Measurements from ENCODE around the gene PACRG.
"Not testable (repeated sequence)": the region's sequence is repeated elsewhere in the genome, so short reads cannot be mapped to it uniquely, and the experiment has no call there.

The PACRG gene

DNA sequence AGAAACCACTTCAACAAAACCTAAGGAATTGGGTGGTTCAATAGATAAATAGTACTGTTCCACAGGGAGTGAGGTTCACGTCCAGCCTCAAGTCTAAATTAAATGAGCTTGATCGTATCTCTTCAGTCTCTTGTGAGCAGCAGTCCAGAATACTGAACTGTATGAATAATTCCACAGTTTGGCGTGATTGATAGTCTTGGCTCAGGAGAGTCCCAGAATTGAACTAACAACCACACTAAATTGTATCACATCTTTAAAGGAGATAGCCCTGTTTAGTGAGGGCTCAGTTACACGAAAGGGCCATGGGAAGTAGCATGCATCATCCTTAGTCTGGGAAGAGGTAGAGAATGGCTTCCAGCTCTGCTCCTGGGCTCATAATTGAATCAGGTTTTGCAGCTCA is 224.6 kb downstream of the PACRG start:
- no peak for DNase-seq

GRCh38 chr6:162957062-162957461 is 229.3 kb downstream of the PACRG start:
- no peak for DNase-seq

GRCh38 chr6:162960679-162961457 is 233.1 kb downstream of the PACRG start:
- DNase-seq, result no peak

DNA sequence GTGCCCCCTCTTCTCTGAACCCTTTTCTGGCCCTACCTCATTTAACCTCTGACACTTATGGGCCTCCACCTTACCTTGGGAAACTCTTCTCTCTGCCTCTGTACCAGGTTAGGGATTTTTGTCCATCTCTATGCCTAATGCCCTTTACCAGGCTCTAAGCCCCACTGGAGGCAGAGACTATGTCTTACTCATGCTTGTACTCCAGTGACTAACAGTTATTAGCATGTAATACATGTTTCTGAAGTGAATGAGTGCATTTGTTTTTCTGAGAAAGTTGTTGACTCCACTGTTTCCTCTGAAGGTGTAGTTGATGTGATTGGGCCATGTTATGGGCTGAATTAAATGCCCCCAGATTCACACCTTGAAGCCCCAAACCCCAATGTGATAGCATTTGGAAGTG is 234.3 kb downstream of the PACRG start:
- DNase-seq, result no peak

DNA sequence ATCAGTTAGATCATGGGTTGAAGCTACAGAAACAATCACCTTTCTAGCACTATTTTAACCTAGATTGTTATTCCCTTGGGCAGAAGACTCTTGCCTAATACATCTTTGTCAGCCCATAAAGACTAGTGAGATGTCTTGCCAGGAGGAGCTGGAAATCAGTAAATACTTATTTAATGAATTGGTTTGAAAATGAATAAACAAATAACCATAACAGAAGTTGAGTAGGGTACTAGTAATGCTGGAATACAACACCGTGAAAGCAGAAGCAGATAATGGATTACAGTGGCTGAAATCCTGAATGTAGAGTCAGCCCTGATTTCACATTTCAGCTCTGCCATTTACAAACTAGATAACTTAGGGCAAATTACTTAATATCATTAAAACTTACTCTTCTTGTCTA is 236.1 kb downstream of the PACRG start:
- no peak for DNase-seq

DNA sequence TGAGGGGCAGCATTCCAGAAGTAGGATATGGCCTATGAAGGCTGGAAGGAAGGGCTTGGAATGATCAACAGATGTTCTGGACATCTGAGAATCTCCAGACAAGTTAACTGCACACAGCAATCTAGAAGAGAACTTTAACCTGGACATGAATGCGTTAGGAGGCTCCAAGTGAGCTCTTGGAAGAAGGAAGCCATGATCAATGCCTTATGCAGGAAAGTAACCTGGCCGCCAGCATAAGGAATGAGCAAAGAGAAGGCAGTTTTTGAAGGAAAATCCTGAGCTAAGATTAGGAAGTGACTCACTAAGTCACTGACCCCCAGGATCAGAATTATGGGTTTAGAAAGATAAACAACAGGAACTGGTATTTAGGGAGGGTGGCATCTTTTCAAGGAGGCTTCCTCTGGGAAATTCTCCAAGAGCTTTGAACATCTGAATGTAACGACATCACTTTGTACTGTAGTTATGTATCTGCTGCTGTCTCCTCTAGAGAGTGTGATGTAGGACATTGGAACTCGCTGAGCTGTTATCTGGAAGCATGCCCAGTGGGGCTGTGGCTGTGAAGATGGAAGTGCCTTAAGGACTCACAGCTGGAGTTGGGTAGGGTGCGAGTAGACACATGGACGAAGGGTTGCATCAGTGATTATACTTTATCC is 236.8 kb downstream of the PACRG start:
- DNase-seq, result no peak

DNA sequence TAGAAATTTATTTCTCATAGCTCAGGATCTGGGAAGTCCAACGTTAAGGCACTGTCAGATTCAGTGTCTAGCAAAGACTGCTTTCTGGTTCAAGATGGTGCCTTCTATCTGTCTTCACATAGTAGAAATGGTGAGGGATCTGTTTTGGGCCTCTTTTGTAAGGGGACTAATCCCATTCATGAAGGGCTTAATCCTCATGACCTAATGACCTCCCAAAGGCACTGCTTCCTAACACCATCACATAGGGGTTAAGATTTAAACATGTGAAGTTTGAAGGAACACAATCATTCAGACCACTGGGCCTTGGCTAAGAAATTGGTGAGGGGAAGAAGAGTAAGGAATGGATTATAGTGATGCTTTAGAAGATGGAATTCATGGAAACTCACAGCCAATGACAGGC is 237.6 kb downstream of the PACRG start:
- no peak for DNase-seq

DNA sequence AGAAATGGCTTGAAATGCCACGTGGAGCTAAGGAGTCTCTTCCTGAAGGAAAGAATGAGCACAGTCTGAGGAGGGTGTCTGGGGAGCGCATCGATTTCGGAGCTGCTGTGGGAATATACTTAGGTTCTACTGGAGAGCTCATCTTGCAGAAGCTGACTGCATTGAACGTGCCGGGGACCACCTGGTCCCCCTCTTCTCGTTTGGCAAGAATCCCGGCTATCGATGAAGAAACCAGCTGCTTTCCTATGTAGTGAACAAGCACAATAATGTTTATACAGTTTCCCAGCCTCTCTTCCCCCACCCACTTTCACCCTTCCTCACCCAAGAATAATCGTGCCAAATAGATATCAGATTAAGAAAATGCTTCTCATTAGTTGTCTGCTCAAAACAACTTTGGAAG is 242.5 kb downstream of the PACRG start:
- DNase-seq, result no peak

DNA sequence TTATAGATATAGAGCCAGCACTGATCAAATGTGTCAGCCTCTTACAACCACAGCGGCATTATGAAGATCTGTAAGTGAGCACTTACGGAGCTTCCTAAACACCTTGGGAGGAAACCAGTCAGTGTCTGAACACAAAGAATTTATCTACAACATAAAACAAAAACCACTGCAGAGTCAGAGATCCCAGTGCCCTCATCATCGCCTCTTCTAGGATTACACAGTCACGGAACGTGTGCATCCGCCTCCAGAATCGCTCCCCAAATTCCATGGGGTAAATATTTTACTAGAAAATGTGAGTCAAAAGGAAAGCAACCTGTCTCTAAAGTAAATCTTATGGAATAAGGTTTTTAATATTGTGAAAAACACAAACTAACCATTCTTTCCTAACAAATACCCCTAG is 243.6 kb downstream of the PACRG start:
- no peak for DNase-seq

- no peak for DNase-seq
Measured at GRCh38 chr6:162973151-162973872, 245.5 kb downstream of the PACRG start.

- DNase-seq, result no peak
Measured at GRCh38 chr6:162973980-162974379, 246.2 kb downstream of the PACRG start.

DNA sequence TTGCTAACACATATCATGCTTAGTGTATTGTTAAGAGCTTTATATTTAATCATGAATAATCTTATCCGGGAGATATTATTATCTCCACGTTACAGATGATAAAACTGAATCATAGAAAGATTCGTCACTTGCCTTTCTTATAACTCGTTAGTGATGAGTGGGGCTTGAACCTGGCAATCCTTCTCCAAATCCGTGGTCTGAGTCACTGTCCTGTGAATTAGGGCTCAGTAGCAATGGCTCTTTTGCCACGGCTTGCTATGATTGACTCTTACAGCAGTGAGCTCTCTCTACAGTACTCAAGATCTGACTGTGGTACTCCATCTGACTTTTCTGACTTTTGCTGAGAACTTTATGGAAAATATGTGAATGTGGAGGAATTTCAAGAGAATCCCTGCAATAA is 246.9 kb downstream of the PACRG start:
- DNase-seq, result no peak

DNA sequence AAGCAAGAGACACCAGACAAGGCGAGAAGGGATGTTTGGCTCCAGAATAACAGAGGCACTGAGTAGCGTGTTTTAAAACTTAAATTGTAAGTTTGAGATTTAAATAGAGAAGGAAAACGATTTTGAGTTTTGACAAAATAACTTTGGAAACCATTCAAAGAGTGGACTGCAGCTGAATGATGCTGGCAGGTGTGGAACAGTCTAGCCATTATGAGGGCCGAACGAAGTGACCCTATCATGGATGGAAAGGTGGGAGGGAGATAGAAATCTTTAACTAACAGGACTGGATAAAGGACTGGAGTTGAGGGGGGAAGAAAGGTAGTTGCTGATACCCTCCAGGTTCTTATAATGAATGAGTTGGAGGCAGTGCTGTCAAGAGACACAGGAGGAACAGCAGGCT is 248.4 kb downstream of the PACRG start:
- no peak for DNase-seq

DNA sequence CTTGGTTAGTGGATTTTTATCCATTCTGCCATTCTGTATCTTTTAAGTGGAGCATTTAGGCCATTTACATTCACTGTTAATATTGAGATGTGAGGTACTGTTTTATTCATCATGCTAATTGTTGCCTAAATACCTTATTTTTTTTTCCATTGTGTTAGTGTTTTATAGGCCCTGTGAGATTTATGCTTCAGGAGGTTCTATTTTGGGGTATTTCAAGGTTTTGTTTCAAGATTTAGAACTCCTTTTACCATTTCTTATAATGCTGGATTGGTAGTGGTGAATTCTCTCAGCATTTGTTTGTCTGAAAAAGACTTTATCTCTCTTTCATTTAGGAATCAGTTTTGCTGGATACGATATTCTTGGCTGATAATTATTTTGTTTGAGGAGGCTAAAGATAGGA is 255.5 kb downstream of the PACRG start:
- DNase-seq, result not testable (repeated sequence)

DNA sequence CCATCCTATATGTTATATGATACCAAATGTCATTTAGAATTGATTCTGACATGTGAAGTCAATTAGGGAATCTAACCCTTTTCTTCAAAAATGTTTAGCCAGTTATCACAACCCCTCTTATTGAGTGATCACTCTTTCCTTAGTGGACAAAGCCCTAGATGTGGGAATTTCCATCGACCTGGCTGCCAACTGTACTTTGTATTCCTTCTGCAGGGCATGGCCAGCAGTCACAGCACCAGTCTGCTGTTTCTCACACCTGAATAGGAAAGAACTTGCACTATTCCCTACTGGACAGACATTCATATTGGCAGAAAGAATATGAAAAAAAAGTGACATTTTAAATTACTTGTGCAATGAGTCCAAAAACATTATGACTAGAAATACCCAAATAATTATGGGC is 271.0 kb downstream of the PACRG start:
- DNase-seq, result no peak

DNA sequence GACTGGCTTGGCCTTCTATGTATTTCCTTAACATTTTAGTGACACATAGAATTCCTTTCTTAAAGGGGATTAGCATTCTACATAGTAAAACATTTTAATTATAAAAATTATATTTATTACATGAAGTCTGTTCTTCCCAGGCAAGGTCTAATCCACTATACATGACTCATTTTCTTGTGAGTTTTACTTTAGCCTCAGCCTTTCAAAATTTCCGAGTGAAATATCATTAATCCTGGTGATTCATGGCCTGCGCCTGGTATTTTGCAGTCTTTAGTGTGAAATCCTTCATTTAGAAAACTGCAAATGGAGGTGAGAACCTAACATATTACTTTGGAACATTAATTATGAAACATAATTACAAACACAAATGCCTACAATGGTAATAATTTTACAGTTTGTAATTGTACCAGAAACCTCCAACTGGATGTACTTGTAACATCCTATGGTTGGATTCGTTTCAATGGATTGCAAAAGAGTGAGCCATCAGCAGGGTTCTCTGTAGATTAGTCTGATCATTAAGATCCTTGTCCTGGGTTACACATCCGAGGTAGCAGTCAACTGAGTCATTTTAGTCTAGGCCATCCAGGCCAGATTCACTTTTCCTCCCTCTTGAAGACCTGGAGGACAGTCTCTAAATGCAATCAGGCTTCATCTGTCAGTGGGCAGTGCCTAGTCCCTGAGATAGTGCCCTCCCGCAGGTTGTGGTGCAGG is 272.0 kb downstream of the PACRG start:
- DNase-seq, result no peak

DNA sequence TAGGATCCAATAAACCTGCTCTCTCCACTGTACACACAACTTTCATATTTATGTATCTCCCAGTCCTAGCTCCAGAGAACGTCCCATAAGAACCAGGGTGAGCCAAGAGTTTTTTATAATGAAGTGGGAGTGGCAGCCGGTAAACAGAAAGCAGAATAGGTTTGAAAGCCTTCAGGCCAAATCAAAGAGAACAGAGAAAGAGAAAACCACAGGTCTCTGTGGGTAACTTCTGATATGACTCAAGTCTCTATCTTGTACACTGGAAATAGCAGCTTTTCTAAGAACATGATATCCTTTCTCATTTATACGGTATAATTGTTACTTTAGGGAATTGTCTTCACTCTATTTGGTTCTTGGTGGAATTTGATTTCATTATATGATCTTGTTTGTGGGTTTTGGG is 273.6 kb downstream of the PACRG start:
- no peak for DNase-seq

- DNase-seq, result no peak
Measured at GRCh38 chr6:163008186-163008585, 280.4 kb downstream of the PACRG start.

DNA sequence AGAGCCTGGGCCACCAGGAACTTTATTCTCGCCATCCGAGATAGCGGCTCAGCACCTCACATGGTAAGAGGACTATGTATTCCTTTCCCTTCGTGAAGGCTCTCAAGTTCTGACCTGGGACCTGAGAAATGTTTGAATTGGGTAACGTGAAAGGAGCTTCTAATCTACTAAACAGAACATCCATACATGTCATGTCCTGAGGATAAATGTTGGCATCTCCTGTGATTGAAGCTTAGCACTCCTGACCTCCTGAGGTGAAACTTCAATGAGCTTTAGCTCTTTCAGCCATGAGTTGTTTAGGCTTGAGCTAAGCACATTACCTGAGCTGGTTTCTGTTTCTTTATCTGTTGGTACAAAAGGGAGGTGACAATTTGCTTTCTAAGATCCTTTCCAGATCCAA is 280.9 kb downstream of the PACRG start:
- no peak for DNase-seq

- no peak for DNase-seq
Measured at GRCh38 chr6:163010145-163010544, 282.4 kb downstream of the PACRG start.

- no peak for DNase-seq
Measured at GRCh38 chr6:163014736-163015135, 287.0 kb downstream of the PACRG start.

DNA sequence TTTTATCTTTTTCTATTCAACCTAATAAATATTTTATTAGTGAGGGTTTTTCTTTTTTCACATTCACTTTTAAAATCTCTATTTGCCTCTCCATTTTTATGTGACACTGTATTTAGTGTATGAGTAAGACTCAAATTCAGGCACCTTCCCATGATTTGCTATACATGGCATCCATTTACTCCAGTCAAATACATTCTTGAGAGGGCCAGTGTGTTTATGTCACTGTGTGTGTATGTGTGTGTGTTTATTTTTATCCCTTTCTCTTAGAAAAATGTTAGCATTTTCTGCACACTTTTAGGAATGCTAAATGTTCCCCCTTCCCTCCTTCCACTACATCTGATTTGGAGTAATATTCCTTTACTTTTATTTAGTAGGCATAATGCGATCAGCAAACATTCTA is 290.0 kb downstream of the PACRG start:
- DNase-seq, result no peak

GRCh38 chr6:163019926-163020325 is 292.2 kb downstream of the PACRG start:
- no peak for DNase-seq

All from CD4-positive, alpha-beta T cell treated with Interleukin-6 for 4 hours (primary cell).